SK-N-SH treated with all-trans-retinoic acid at 6 μM for 48 hours (cell line): ENCODE data around the gene POLR2E.

Experiments used
- OSR1 ChIP-seq: fragments of 250-450 bp; sonication (Bioruptor Pico); IDR thresholded peaks from 2 replicates; pipeline ENCODE4 v1.8.0; 2022; ENCODE audit warnings: moderate library complexity, mild to moderate bottlenecking, inconsistent platforms
- PPARA ChIP-seq: fragments of 250-450 bp; sonication (Bioruptor Pico); IDR thresholded peaks from 2 replicates; pipeline ENCODE4 v1.5.0; 2020; ENCODE audit warnings: mild to moderate bottlenecking, borderline replicate concordance
- RARB ChIP-seq: fragments of 250-450 bp; sonication (Bioruptor Pico); IDR thresholded peaks from 2 replicates; pipeline ENCODE4 v1.8.0; 2021; ENCODE audit warnings: mild to moderate bottlenecking, moderate library complexity
- TCF4 ChIP-seq: fragments of 250-450 bp; sonication (Bioruptor Pico); IDR thresholded peaks from 2 replicates; pipeline ENCODE4 v1.8.0; 2021; ENCODE audit warnings: mild to moderate bottlenecking, moderate library complexity, borderline replicate concordance
- ZC3H10 ChIP-seq: fragments of 250-450 bp; sonication (Bioruptor Pico); IDR thresholded peaks from 2 replicates; pipeline ENCODE4 v1.5.1; 2021; ENCODE audit warnings: mild to moderate bottlenecking, moderate library complexity
- ZFP30 ChIP-seq: fragments of 450-650 bp; formaldehyde crosslinking; IDR thresholded peaks from 2 replicates; pipeline ENCODE4 v1.5.0; 2022; ENCODE audit warnings: mild to moderate bottlenecking, moderate library complexity
- TF ChIP-seq, protein P1 (sequence below): fragments of 250-450 bp; sonication (Bioruptor Pico); IDR thresholded peaks from 2 replicates; pipeline ENCODE4 v1.5.1; 2020; ENCODE audit warnings: low read depth, mild to moderate bottlenecking, moderate library complexity
- TF ChIP-seq, protein P2 (sequence below): fragments of 250-450 bp; sonication (Bioruptor Pico); IDR thresholded peaks from 2 replicates; pipeline ENCODE4 v1.8.0; 2020; ENCODE audit warnings: mild to moderate bottlenecking, moderate library complexity, borderline replicate concordance

DNA sequence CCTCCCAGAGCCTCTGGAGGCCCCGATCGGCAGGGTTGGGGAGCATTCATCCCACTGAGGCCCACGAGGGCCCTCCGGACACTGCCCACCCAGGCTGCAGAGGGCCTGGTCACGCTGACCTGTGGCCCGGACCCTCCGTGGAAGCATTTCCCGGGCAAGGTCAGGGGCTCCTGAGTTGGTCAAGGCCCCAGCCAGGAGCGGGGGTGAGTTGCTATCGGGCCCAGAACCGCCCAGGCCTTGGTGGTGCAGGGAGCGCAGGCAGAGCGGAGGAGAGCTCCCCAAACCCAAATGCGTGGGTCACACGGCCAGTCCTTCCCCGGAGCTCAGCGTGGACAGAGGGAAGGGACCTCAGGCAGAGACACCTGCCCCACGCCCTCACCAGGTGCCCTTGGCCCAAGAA is 34.4 kb upstream of the POLR2E start:
- TF ChIP-seq RARB (CRISPR knock-in tag) (no peak), PPARA (CRISPR knock-in tag) (no peak), OSR1 (no peak), ZFP30 (CRISPR knock-in tag) (no peak), TCF4 (CRISPR knock-in tag) (no peak), ZC3H10 (CRISPR knock-in tag) (no peak)
- TF ChIP-seq, protein P1, sequence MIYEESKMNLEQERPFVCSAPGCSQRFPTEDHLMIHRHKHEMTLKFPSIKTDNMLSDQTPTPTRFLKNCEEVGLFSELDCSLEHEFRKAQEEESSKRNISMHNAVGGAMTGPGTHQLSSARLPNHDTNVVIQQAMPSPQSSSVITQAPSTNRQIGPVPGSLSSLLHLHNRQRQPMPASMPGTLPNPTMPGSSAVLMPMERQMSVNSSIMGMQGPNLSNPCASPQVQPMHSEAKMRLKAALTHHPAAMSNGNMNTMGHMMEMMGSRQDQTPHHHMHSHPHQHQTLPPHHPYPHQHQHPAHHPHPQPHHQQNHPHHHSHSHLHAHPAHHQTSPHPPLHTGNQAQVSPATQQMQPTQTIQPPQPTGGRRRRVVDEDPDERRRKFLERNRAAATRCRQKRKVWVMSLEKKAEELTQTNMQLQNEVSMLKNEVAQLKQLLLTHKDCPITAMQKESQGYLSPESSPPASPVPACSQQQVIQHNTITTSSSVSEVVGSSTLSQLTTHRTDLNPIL (CRISPR knock-in tag): no peak
- TF ChIP-seq, protein P2, sequence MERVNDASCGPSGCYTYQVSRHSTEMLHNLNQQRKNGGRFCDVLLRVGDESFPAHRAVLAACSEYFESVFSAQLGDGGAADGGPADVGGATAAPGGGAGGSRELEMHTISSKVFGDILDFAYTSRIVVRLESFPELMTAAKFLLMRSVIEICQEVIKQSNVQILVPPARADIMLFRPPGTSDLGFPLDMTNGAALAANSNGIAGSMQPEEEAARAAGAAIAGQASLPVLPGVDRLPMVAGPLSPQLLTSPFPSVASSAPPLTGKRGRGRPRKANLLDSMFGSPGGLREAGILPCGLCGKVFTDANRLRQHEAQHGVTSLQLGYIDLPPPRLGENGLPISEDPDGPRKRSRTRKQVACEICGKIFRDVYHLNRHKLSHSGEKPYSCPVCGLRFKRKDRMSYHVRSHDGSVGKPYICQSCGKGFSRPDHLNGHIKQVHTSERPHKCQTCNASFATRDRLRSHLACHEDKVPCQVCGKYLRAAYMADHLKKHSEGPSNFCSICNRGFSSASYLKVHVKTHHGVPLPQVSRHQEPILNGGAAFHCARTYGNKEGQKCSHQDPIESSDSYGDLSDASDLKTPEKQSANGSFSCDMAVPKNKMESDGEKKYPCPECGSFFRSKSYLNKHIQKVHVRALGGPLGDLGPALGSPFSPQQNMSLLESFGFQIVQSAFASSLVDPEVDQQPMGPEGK (CRISPR knock-in tag): no peak
